HG02763 (cell line): ENCODE results near the gene CSF2RB.

Experiments used
- ATAC-seq: cut with Tn5 transposase; IDR thresholded peaks from one replicate; pipeline ENCODE4 v1.9.1; 2021; ENCODE audit warnings: mild to moderate bottlenecking, moderate library complexity; ENCODE audit not compliant: unreplicated experiment

CSF2RB gene

DNA sequence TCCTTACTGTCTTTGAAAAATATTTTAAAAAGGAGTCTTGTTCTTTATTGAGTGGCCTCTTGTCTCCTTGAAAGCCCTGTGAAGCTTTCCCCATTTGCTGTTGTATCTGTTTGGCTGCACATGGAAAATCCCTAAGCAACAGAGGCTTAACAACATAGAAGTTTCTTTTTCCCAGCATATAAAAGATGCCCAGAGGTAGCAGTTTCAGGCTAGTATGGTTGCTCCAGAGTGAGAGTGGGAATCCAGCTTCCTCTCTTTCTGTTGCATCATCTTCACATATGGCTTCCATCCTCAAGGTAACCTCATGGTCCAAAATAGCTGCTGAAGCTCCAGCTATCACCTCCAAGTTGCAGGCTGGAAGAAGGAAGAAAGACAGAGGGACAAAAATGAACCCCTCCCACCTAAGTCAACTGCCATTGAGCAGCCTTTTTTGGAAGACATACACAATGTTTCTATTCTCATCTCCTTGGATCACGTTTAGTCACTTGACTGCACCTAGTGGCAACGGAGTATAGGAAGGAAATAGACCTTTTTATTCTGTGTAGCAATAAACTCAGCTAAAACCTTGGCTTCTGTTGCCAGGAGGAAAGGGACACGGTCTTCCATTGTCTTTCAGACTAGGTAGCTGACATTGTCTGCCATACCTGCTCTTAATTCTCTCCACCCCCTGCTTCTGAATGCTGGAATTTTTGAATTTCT, 5.3 kb downstream of the CSF2RB start:
- no peak for ATAC-seq

DNA sequence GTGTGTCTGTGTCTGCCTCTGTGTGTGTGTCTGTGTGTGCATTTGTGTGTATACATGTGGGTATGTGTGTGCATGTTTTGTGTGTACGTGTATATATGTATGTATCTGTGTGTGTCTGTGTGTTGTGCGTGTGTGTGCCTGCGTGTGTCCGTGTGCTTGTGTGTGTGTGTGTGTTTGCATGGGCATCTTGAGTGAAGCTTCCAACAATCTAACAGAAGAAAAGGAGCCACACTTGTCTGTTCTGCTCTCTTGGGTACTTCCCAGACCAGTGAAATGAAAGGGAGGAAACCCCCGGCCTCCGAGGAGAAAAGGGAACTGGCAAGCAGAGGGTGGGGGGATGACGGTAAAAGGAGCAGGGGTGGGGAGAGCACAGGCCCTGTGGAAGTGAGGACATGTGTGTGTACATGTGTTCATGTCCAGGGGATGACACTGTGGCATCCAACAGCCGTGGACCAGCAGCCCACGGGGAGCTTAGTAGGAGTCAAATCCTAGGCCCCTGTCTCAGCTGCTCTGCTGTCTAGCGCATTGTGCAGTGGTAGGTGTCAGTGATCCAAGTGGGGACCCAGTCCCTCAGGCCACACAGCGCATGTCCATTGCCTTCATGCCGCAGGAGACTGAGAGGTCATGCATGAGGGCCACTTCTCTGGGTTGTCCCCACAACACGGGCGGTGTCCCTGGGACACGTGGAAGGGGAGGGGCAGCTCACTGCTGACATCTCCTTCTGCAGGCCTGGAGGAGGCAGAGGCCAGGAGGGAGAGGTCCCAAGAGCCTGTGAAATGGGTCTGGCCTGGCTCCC, 8.1 kb downstream of the CSF2RB start:
- ATAC-seq, result no peak

DNA sequence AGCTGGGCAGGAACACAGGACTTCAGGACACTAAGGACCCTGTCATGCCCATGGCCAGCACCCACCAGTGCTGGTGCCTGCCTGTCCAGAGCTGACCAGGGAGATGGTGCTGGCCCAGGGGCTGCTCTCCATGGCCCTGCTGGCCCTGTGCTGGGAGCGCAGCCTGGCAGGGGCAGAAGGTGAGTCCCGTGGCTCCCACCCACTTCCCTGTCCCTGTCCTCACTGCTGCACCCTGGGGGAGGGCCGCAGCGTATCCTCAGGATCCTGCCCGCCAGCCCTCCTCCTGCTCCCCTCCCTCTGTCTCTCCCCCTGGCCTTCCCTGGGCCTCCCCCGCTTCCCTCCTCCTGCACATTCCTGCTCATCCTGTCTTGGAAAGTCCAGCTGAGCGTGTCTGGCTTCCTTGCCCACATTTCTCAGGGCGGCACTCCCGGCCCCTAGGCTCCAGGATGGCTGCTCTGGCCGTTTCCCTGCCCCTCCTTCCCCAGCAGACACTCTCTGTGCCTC, 8.7 kb downstream of the CSF2RB start:
- ATAC-seq, result no peak

DNA sequence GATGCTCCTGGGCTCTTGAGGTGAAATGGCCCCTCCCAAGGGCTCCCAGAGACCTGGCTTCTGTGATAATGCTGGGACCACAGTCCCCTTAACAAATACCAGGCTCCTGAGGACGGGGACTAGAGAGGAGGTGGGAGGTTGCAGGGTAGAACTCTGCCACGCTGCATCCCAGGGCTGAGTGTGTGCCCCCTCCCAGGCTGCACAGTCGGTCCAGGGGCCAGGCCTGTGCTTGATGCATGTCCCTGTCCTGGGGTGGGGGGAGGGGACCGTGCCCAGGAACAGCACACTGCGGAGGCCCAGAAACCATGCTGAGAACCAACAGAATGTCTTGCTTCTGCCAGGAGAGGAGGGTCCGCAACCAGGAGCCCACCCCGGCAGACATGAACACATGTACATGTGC, 9.3 kb downstream of the CSF2RB start:
- no peak for ATAC-seq

DNA sequence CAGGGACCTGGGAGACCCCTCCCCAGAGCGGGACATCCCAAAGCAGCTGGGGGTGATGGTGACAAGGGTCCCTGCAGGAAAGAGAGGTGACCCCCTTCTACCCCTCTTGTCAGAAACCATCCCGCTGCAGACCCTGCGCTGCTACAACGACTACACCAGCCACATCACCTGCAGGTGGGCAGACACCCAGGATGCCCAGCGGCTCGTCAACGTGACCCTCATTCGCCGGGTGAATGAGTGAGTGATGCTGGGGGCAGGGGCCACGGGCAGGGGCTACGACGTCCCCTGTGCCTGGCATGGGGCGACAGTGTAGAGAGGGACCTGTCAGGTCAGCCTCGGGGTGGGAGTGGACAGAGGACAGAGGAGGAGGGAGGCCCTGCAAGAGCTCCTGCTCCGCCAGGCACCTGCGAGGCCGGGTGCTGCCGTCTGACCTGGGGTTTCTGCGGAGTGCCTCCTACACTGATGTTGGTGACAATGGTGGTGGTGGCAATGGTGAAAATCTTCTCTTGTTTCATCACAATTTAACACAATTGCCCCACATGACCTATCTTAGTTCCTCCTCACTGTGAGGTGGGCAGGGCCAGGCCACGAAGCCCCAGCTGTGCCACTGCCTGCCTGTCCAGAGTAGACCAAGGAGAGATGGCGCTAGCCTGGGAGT, 9.8 kb downstream of the CSF2RB start:
- ATAC-seq, result no peak

DNA sequence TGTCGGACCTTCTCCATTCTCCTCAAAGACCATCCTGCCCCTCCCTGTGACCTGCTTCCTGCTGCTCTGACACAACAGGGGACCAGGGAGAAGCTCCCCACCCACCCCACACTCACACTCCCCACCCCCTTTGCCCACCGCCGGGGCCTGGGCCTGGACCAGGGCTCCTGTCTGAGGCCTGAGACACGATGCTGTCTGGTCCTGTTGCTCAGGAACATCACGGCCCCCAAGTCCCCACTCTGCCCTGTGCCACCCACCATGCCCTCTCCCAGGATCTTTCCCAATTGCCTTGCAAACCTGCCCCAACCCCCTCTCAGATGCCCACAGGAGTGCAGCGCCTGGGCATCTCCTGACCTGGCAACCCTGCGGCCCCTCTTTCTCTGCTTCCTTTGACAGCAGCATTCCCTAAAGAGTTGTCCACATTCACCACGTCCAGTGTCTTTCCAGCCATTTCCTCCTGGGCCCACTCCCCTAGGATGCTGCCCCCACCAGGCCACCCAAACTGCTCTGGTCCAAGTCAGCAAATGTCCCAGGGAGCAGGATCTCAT, 10.8 kb downstream of the CSF2RB start:
- no peak for ATAC-seq

DNA sequence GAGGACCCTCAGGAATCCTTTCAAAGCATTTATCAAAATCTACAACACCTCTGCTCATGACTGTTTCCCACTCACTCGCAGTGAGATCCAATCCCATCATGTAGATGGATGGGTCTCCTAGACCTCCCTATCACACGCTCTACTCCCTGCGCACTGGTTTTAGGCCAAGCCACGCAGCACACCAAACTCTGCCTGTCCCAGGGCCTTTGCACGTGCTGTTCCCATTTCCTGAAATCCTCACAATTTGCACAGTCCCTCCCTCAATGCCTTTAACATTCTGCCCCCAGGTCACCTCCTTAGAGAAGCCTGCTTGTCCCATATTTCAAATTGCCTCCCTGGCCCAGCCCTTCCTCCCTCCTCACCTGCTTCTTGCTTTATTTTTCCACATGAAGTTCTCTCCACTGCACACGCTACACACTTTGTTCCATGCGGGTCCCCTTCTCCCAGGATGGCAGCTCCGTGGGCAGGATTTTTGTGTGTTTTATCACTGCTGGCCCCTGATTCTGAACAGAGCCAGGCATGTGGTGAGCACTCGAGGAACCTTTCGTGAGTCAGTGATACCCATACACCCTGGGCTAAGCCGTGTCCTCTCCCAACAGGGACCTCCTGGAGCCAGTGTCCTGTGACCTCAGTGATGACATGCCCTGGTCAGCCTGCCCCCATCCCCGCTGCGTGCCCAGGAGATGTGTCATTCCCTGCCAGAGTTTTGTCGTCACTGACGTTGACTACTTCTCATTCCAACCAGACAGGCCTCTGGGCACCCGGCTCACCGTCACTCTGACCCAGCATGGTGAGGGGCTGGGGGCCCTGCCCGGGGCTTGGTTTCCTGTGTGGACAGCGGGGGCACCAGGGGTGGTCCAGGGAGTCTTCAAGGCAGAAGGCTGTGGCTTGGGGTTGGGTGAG, 12.2 kb downstream of the CSF2RB start:
- ATAC-seq, result no peak

DNA sequence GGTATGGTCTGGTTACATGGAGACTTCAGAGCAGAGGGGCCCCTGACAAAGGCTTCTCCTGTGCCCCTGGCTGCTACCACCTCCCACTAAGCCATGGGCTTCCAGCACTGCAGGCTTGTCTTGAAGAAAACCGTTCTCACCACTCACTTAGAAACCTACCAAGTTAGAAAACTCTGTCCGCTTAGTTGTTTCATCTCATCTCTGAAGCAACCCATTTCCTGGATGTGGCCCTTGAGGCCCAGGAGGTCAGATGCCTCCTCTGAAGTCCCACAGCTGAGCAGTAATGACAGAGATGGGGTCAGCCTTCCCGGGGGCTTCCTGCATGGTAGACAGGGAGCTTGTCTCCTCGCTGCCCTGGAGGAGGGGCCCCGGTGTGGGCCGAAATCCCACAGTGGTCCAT, 12.9 kb downstream of the CSF2RB start:
- no peak for ATAC-seq

DNA sequence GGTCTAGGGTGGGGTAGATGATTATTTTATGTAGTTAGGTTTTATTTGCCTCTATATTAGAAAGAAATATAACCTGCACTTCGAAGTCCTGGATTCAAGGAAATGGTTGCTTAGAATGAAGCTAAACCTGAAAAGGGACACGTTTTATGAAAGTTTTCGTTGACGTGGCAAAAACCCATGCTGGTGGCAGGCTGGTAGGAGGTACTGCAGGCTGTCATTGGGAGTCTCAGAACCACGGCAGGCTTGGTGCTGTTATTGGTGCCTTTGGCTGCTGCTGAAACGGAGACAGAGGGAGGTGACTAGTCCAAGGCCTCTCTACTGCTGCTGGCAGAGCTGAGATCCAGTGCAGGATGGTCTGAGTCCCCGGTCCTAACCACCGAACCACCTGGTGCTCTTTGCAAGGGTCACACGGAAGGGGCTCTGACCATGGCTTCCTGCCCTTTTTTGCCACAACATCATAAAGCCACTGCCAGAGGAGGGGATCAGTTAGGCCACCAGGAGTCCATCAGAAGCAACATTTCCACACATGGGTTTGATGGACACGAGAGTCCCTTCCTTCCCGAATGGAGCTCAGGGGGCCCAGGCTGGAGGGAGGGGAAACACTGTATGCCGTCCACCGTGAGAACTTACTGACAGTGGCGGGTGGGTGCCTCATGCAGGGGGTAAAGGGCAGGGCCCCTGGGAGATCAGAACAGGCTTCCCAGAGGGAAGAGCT, 13.4 kb downstream of the CSF2RB start:
- ATAC-seq, result no peak

DNA sequence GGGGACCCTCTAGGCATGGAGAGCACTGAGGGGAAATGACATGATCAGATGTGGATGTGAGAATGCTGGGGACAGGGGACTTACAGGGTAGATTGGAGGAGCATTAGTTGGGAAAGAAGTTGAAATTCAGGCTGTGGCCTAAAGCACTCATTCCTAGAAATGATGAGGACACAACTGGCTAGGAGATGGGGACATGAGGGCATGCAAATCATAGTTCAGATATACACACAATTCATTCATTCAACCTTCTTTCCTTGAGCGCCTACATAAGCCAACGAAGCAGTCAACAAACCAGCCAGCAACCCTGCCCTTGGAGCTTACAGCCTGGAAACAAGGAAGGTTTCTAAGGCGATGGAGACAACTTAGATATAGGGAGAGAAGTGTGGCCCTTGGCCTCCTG, 14.2 kb downstream of the CSF2RB start:
- ATAC-seq, result no peak

DNA sequence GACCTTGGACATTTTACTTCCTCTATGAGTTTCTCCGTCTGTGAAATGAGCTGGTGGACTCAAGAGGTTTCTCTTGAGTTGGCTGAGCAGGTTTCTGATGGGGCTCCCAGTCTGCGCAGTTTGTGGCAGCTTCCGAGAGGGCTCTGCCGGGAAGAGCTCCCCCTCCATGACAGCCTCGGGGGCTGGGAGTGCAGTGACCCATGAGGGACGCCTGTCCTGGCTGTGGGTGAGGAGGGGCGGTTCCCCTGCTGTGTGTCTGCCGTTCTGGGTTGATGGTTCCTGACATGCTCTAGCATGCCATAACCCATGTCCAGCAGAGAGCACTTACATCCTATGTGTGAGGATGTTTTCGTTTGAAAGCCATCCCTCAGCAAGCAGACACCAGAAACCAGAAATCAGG, 14.8 kb downstream of the CSF2RB start:
- ATAC-seq, result no peak

DNA sequence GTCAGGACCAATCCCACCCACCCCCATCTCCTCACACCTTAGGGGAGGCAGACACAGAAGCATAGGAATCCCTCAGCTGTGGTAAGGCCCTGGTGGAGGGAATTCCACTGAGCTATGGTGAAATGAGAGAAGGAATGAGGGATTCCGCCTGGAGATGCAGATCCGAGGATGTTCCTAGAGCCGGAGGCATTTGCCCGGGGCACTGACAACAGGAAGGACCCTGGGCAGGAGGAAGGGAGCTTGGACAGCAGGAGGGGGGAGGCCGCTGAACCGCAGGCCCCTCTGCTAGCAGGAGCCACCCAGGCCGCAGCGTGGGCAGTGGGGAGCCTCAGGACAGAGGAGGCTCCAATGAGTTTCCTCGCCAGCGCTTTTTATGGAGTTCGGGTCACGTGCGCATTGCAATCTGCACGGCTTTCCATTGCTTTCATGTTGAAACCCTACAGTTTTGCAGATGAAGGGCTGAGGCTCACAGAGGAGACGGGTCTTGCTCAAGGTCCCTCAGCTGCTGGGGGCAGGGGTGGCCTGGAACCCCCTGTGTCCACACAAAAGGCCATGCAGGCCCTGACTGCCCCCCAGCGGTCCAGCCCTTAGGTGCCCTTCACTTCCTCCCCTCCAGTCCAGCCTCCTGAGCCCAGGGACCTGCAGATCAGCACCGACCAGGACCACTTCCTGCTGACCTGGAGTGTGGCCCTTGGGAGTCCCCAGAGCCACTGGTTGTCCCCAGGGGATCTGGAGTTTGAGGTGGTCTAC, 15.5 kb downstream of the CSF2RB start:
- no peak for ATAC-seq

DNA sequence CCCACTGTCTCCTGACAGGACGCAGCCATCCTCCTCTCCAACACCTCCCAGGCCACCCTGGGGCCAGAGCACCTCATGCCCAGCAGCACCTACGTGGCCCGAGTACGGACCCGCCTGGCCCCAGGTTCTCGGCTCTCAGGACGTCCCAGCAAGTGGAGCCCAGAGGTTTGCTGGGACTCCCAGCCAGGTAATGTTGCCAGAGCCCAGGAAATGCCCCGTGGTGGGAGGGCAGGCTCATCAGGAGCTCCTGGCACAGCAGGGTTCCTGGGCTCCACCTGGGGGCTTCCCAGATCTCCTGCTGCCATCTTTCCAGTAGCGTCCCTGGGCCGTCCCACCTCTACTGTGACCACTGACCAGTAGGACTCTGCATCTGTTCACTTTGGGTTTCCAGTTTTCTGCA, 16.2 kb downstream of the CSF2RB start:
- ATAC-seq, result no peak

DNA sequence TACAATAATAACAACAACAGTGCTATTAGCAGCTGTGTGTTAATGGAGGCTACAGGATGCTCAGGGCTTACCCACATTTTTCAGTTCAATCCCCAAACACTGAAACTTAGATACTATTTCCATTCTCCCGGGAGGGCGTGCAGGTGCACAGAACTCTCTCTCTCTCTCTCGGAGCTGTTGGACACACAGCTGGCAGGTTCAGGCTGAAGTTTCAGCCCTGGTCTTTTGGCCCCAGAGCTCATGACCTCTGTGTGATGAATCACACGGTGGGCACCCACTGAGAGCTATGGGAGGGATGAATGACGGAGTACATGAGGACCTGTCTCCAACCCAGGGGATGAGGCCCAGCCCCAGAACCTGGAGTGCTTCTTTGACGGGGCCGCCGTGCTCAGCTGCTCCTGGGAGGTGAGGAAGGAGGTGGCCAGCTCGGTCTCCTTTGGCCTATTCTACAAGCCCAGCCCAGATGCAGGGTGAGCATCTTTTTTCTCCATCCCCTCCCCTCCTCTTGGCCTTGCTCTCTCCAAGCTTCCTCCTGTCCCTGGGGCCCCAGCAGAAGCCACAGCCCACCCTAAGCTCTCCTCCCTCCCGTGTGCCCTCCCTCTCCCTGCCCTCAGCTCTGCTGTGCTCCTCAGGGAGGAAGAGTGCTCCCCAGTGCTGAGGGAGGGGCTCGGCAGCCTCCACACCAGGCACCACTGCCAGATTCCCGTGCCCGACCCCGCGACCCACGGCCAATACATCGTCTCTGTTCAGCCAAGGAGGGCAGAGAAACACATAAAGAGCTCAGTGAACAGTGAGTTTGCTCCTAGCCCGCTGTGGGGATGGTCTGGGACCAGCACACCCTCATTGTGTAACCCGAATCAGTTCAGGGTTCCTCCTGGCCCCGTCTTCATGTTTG, 16.9 kb downstream of the CSF2RB start:
- ATAC-seq, result no peak

DNA sequence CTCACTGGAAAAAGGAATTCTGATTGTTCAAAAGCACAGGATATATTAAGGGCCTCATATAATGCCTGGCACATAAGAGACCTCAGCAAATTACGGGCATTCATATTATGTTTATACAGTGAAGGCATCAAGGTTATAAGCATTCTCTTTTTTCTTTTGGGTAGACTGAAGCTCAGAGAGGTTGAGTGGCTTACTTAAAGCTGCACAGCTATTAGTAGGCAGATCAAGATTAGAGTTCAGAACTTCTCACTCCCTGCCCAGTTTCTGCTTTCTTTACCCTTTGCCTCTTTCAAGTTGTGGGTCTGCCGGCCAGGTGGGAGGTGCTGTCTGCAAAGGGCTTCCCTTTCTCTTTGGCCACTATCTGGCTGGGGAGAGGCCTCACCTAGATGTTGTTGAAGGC, 18.0 kb downstream of the CSF2RB start:
- no peak for ATAC-seq

DNA sequence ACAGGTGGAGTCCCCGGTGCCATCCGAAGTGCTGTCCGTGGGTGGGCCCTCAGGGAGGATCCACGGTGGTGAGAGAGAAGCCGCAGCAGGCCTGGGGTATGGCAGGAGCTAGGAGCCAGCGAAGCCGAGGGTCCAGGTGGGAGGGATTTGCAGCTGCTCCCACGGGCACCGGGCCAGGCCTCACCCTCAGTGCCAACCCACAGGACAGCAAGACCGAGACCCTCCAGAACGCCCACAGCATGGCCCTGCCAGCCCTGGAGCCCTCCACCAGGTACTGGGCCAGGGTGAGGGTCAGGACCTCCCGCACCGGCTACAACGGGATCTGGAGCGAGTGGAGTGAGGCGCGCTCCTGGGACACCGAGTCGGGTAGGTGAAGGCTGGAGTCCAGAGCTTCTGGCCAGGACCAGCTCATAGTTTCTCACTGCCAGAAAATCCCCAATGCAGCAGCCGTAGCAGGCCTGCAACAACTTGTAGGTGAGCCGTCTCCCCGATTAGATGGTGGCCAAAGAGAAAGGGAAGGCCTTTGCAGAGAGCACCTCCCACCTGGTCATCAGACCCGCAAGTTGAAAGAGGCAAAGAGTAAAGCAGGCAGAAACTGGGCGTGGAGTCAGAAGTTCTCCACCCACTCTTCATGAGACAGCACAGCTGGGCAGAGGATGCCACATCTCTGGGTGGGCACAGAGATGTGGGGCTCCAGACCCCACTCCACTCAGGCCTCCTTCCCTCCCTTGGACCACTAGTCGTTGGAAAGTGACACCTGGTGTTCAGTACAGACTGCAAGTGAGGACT, 20.4 kb downstream of the CSF2RB start:
- no peak for ATAC-seq
